ENCODE data around the gene EPHX1. TPM values are rescaled to one million over a fixed set of nuclear protein-coding genes. Genes with fewer than 3 reads are reported as not detected.

Gene EPHX1
- total and polyA plus RNA-seq, 4 donors, result 93.8 to 1,448 (median 204) TPM

DNA sequence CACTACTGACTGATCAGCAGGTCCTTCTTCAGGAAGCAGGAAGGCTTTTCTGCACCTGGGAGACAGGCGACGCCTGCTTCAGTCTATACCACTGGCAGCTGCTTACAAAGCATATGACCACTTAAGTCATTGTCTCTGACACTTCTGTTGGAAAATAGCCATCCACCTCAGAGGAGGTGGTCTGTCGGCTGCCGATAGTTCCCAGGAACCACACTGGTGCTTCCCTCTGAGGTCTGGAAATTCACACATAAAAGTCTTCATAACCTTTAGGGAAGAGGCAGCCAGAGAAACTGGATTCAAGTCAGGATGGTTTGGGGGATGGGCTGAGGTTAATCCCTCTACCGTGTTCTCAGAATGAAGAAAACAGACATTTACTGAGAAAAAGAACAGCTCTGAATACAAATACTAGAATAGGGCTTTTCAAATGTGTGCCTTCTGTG lies 47.9 kb upstream of the EPHX1 start:
- H3K4me3 ChIP-seq (ENCODE audit: low read depth in 1 of 3, low read length in 3 of 3), result no peak overlapping the region
- H3K27me3 ChIP-seq (ENCODE audit: control insufficient read depth in 4 of 4, insufficient read depth in 4 of 4, low read length in 3 of 4), result no peaks in the 10 kb centered on the region
- no peaks in the 10 kb centered on the region for H3K36me3 ChIP-seq (ENCODE audit: control insufficient read depth in 4 of 4, insufficient read depth in 3 of 4, low read depth in 1 of 4, low read length in 3 of 4)
- WGBS, result 95% methylated on average over 5 of the region's 5 CpGs
- DNase-seq (ENCODE audit: low spot score), result no peak
- peaks cover 0 to 3% (median 0%) of the 10 kb centered on the region in 4 donors for H3K4me1 ChIP-seq (ENCODE audit: control insufficient read depth in 4 of 4, insufficient read depth in 4 of 4, low read length in 3 of 4)
- H3K9ac ChIP-seq (ENCODE audit: low read depth in 1 of 2, low read length in 2 of 2), result no peak overlapping the region
- no peaks in the 10 kb centered on the region for H3K9me3 ChIP-seq (ENCODE audit: control insufficient read depth in 4 of 4, low read length in 3 of 4)
- no peak overlapping the region for H3K27ac ChIP-seq (ENCODE audit: low read depth in 1 of 2, low read length in 2 of 2)
- TF ChIP-seq ZBTB33 (IDR thresholded peaks at IDR 0.05), result no peak
- no peak for TF ChIP-seq FOXA2 (IDR thresholded peaks at IDR 0.05)
- TF ChIP-seq, protein P1, sequence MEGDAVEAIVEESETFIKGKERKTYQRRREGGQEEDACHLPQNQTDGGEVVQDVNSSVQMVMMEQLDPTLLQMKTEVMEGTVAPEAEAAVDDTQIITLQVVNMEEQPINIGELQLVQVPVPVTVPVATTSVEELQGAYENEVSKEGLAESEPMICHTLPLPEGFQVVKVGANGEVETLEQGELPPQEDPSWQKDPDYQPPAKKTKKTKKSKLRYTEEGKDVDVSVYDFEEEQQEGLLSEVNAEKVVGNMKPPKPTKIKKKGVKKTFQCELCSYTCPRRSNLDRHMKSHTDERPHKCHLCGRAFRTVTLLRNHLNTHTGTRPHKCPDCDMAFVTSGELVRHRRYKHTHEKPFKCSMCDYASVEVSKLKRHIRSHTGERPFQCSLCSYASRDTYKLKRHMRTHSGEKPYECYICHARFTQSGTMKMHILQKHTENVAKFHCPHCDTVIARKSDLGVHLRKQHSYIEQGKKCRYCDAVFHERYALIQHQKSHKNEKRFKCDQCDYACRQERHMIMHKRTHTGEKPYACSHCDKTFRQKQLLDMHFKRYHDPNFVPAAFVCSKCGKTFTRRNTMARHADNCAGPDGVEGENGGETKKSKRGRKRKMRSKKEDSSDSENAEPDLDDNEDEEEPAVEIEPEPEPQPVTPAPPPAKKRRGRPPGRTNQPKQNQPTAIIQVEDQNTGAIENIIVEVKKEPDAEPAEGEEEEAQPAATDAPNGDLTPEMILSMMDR (IDR thresholded peaks at IDR 0.05; ENCODE audit: low read depth, low read length, missing input control), result no peak
- TF ChIP-seq YY1 (IDR thresholded peaks at IDR 0.05), result no peak
- TF ChIP-seq RXRA (IDR thresholded peaks at IDR 0.05), result no peak
- TF ChIP-seq HNF4G (IDR thresholded peaks at IDR 0.05), result no peak
- no peak for TF ChIP-seq JUND (IDR thresholded peaks at IDR 0.05)
- no peak for TF ChIP-seq NR2F2 (IDR thresholded peaks at IDR 0.05)
- TF ChIP-seq RAD21 (IDR thresholded peaks at IDR 0.05), result no peak

GRCh38 chr1:225762444-225762843 lies 47.5 kb upstream of the EPHX1 start:
- Histone ChIP-seq H3K4me1 (ENCODE audit: control insufficient read depth in 4 of 4, insufficient read depth in 4 of 4, low read length in 3 of 4) (peaks cover 0 to 3% (median 0%) of the 10 kb centered on the region in 4 donors), H3K9ac (ENCODE audit: low read depth in 1 of 2, low read length in 2 of 2) (no peak overlapping the region), H3K27ac (ENCODE audit: low read depth in 1 of 2, low read length in 2 of 2) (no peak overlapping the region), H3K27me3 (ENCODE audit: control insufficient read depth in 4 of 4, insufficient read depth in 4 of 4, low read length in 3 of 4) (no peaks in the 10 kb centered on the region), H3K4me3 (ENCODE audit: low read depth in 1 of 3, low read length in 3 of 3) (no peak overlapping the region), H3K9me3 (ENCODE audit: control insufficient read depth in 4 of 4, low read length in 3 of 4) (no peaks in the 10 kb centered on the region), H3K36me3 (ENCODE audit: control insufficient read depth in 4 of 4, insufficient read depth in 3 of 4, low read depth in 1 of 4, low read length in 3 of 4) (no peaks in the 10 kb centered on the region)
- WGBS, result 85% methylated on average over 5 of the region's 5 CpGs
- TF ChIP-seq ZBTB33 (IDR thresholded peaks at IDR 0.05) (no peak), TAF1 (conservative IDR thresholded peaks at IDR 0.05) (no peak), FOXA2 (IDR thresholded peaks at IDR 0.05) (no peak), RAD21 (IDR thresholded peaks at IDR 0.05) (no peak), MAX (IDR thresholded peaks at IDR 0.05) (no peak), RXRA (IDR thresholded peaks at IDR 0.05) (no peak), YY1 (IDR thresholded peaks at IDR 0.05) (no peak), NR2F2 (IDR thresholded peaks at IDR 0.05) (no peak), ATF3 (IDR thresholded peaks at IDR 0.05) (no peak)
- TF ChIP-seq, protein P1 (IDR thresholded peaks at IDR 0.05; ENCODE audit: low read depth, low read length, missing input control), result no peak
- no peak for DNase-seq (ENCODE audit: low spot score)

Data from liver (tissue), 9 donors.